Suprapubic skin (tissue), 4 donors: Measurements from ENCODE around the gene NPFF.

Source experiments
- EP300 ChIP-seq: sonication (generic); formaldehyde crosslinking; IDR thresholded peaks from one replicate; pipeline ENCODE4 v1.6.1; 2017; ENCODE audit warnings: antibody characterized with exemption
- POLR2A ChIP-seq, 2 donors: fragments of 450-650 bp; IDR thresholded peaks; one replicate each; pipeline ENCODE4 v1.6.1; 2017; ENCODE audit warnings: antibody characterized with exemption in 2 of 2, mild to moderate bottlenecking in 2 of 2, moderate library complexity in 2 of 2
- POLR2AphosphoS5 ChIP-seq, 3 donors: sonication (generic); formaldehyde crosslinking; IDR thresholded peaks; one replicate each; pipeline ENCODE4 v1.6.1; 2017; ENCODE audit warnings: antibody characterized with exemption in 3 of 3
- TF ChIP-seq, protein P1 (sequence below), 2 donors: fragments of 200-600 bp in 1 of 2; fragments of 450-650 bp in 1 of 2; sonication (generic) in 1 of 2; IDR thresholded peaks; one replicate each; pipeline ENCODE4 v1.5.1; 2016 to 2019; ENCODE audit warnings: antibody characterized with exemption in 2 of 2, mild to moderate bottlenecking in 1 of 2, moderate library complexity in 1 of 2

DNA sequence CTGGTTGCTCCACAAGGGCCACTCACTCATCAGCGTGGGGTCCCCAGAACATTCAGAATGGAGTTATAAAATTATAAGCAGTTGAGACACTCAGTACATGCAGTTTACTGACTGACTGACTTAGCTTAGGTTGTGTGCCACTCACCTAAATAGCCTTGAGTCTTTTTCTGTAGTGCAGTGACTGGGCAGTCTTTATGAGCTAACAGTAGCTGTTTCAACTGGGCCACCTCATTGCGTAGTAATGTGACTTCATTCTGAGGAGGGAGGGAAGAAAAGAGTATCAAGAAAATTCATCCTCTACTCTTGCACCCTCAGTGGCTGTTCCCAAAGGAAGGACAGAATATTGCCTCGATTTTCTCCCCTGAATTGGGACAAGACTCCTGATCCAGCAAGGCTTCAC, 15.8 kb upstream of the NPFF start:
- TF ChIP-seq, protein P1, sequence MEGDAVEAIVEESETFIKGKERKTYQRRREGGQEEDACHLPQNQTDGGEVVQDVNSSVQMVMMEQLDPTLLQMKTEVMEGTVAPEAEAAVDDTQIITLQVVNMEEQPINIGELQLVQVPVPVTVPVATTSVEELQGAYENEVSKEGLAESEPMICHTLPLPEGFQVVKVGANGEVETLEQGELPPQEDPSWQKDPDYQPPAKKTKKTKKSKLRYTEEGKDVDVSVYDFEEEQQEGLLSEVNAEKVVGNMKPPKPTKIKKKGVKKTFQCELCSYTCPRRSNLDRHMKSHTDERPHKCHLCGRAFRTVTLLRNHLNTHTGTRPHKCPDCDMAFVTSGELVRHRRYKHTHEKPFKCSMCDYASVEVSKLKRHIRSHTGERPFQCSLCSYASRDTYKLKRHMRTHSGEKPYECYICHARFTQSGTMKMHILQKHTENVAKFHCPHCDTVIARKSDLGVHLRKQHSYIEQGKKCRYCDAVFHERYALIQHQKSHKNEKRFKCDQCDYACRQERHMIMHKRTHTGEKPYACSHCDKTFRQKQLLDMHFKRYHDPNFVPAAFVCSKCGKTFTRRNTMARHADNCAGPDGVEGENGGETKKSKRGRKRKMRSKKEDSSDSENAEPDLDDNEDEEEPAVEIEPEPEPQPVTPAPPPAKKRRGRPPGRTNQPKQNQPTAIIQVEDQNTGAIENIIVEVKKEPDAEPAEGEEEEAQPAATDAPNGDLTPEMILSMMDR (IDR thresholded peaks at IDR 0.05): no peak
- TF ChIP-seq POLR2A (IDR thresholded peaks at IDR 0.05) (no peak), POLR2AphosphoS5 (IDR thresholded peaks at IDR 0.05) (no peak), EP300 (no peak)
